ENCODE data around the gene CTNND2.

The CTNND2 gene

DNA sequence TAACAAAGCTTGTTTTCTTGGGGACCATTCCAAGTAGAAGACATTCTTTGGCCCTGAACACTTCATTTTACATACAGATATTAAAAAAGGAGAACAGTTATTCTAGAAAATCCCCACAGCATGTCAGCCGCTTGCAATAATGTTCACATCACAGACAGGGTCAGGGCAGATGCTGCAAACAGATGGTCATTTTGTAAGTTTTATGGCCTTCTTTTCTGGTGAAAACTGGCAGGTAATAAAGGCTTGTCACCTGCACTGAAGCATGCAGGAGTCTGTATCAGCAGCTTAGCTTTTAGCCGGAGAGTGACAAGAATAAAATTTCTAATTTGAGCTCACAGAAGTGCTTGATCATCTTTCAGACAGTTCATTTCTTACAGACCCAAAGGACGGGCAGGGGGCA lies 922.3 kb downstream of the CTNND2 start:
- TF ChIP-seq, protein P1, sequence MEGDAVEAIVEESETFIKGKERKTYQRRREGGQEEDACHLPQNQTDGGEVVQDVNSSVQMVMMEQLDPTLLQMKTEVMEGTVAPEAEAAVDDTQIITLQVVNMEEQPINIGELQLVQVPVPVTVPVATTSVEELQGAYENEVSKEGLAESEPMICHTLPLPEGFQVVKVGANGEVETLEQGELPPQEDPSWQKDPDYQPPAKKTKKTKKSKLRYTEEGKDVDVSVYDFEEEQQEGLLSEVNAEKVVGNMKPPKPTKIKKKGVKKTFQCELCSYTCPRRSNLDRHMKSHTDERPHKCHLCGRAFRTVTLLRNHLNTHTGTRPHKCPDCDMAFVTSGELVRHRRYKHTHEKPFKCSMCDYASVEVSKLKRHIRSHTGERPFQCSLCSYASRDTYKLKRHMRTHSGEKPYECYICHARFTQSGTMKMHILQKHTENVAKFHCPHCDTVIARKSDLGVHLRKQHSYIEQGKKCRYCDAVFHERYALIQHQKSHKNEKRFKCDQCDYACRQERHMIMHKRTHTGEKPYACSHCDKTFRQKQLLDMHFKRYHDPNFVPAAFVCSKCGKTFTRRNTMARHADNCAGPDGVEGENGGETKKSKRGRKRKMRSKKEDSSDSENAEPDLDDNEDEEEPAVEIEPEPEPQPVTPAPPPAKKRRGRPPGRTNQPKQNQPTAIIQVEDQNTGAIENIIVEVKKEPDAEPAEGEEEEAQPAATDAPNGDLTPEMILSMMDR (conservative IDR thresholded peaks at IDR 0.05; ENCODE audit: low read depth, low read length), result no peak
- H3K4me3 ChIP-seq (ENCODE audit: low read length), result no peak overlapping the region

DNA sequence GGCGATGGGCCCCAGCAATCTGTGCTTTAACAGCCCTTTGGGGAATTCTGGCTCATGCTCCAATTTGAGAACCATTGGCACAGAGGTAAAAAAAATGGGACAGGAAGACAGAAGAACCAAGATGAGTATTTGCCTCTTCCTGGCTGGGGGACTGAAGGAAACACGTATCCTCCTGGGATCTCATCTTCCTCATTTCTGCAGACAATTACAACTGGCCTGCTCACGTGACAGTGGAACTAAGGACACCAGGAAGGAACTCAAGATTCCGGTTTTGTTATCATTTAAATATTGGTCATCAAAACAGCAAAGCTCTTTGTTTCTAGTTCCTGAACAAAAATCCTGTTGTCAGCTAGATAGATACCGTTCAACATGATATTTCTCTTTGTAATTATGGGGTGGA lies 927.2 kb downstream of the CTNND2 start:
- no peak for DNase-seq (ENCODE audit: low read depth)
- TF ChIP-seq, protein P1 (conservative IDR thresholded peaks at IDR 0.05; ENCODE audit: low read depth, low read length), result no peak
- no peak overlapping the region for H3K4me3 ChIP-seq (ENCODE audit: low read length)

More for the DNA sequence above, 922.3 kb downstream of the CTNND2 start:
- no peak for DNase-seq (ENCODE audit: low read depth)

DNA sequence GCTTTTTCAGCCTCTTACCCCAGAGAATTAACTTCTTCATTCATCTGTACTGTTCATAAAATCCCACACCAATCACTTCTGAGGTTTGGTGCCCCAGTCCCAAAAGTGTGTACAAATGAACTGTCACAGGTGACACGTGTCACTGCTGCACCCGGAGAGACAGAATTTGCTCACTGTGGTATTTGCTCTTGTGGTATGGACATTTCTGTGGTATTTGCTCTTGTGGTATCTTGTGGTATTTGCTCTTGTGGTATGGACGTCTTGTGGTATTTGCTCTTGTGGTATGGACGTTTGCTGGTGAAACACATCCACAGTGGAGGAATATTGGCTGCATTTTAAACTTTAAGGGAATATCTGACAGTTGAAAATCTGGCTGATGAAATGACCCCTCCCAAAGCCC lies 928.3 kb downstream of the CTNND2 start:
- TF ChIP-seq, protein P1 (conservative IDR thresholded peaks at IDR 0.05; ENCODE audit: low read depth, low read length), result no peak
- DNase-seq (ENCODE audit: low read depth), result no peak
- H3K4me3 ChIP-seq (ENCODE audit: low read length), result no peak overlapping the region

DNA sequence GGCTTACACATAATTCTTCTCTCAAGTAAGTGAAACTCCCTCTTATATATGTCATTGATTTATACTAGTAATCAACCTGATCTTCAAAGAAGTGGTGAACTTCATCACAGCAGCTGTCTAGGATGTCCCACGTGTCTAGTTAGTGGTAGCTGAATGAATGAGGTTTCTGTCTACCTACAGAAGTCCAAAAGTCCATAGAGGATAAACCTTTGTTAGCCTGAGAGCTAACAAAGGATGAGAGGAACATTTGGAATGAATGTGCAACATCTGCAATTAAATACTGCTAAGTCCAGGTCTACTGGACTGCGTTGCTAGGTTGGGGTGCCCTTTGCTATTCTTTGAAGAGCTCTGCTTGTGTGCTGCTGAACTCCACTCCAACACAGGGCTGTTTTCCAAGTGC lies 929.4 kb downstream of the CTNND2 start:
- DNase-seq (ENCODE audit: low read depth), result no peak
- TF ChIP-seq, protein P1 (conservative IDR thresholded peaks at IDR 0.05; ENCODE audit: low read depth, low read length), result no peak
- H3K4me3 ChIP-seq (ENCODE audit: low read length), result no peak overlapping the region

DNA sequence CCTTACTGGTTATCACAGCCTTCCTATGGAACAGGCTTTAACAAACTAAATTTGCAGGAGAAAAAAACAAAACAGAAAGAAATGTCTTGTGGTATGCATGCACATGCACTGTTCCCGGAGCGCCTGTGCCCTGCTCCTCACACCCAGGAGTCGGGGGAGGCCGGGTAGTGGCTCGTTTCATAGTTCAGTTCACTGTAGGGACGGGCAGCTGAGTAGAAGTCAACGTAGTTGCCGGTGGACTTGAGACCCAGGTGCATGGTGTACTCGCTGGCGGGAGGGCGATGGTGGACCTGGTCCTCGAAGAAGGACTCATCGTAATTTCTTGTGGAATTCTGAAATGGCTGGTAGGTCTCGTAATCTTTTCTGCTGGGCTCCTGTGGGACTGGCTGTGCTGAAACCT lies 930.9 kb downstream of the CTNND2 start:
- no peak overlapping the region for H3K4me3 ChIP-seq (ENCODE audit: low read length)
- DNase-seq (ENCODE audit: low read depth), result no peak
- TF ChIP-seq, protein P1 (conservative IDR thresholded peaks at IDR 0.05; ENCODE audit: low read depth, low read length), result no peak

DNA sequence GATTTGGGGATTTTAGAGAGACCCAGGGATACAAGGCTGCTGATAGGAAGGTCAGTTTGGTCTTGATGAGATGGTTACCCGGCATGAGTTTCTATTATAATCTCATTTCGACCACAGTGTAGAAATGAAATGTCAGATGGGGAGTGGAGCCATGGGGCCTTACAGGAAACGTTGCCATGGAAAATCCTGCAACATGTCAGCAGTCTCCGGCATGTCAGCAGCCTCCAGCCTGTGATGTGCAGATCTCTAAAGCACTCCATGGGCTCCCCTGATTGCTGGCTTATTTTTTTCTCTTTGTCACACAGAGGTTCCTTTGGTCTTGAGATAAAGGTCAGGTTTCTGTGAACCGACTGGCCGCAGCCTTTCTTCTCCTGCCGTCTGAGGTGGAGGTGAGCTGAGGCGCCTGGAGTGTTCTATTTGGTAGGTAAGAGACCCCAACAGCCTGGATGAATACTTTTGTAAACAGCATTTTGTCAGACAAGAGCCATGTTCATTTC lies 934.5 kb downstream of the CTNND2 start:
- no peak overlapping the region for H3K4me3 ChIP-seq (ENCODE audit: low read length)
- TF ChIP-seq, protein P1 (conservative IDR thresholded peaks at IDR 0.05; ENCODE audit: low read depth, low read length), result no peak
- no peak for DNase-seq (ENCODE audit: low read depth)

DNA sequence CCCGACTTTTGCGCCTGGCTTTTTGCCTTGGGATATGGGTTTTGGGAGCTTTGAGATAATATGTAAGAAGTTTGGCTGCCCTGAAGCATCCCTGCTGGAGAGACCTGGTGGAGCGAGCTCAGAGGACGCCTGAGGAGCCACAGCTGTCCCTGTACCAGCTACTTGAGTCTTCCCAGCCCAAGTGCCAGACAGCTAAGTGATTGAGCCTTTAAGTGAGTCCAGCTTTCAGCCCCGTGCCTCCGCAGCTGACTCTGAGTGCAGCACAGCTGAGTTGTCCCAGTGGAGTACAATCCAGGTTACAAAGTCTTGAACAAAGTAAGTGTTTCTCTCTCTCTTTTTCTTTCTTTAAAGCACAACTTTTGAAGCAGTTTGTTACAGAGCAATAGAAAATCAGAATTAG lies 939.4 kb downstream of the CTNND2 start:
- TF ChIP-seq, protein P1 (conservative IDR thresholded peaks at IDR 0.05; ENCODE audit: low read depth, low read length), result no peak
- H3K4me3 ChIP-seq (ENCODE audit: low read length), result no peak overlapping the region
- DNase-seq (ENCODE audit: low read depth), result no peak

Measured in retinal pigment epithelial cell (primary cell).